Measurements from ENCODE around the gene DENND1B.
"Not testable (repeated sequence)": the region's sequence is repeated elsewhere in the genome, so short reads cannot be mapped to it uniquely, and the experiment has no call there.

Gene DENND1B

GRCh38 chr1:197620714-197621163, 154.5 kb downstream of the DENND1B start:
- no peak for DNase-seq

- peak; percentile 81 for DNase-seq
Observed at GRCh38 chr1:197619008-197619640, 156.2 kb downstream of the DENND1B start.

GRCh38 chr1:197618061-197618460, 157.2 kb downstream of the DENND1B start:
- peak; percentile 53 for DNase-seq

- DNase-seq: no peak
Observed at GRCh38 chr1:197615693-197616011, 159.6 kb downstream of the DENND1B start.

- DNase-seq: peak; percentile 22
Observed at GRCh38 chr1:197614916-197615692, 160.2 kb downstream of the DENND1B start.

- DNase-seq: no peak
Observed at GRCh38 chr1:197606168-197606845, 169.0 kb downstream of the DENND1B start.

- DNase-seq: no peak
Observed at GRCh38 chr1:197604302-197604701, 171.0 kb downstream of the DENND1B start.

- DNase-seq: no peak
Observed at GRCh38 chr1:197600751-197601150, 174.5 kb downstream of the DENND1B start.

- DNase-seq: no peak
Observed at GRCh38 chr1:197599789-197600188, 175.5 kb downstream of the DENND1B start.

- DNase-seq: no peak
Observed at GRCh38 chr1:197598935-197599334, 176.3 kb downstream of the DENND1B start.

- no peak for DNase-seq
Observed at GRCh38 chr1:197595304-197595904, 179.9 kb downstream of the DENND1B start.

GRCh38 chr1:197590687-197591086, 184.6 kb downstream of the DENND1B start:
- DNase-seq: no peak

GRCh38 chr1:197585809-197586208, 189.5 kb downstream of the DENND1B start:
- no peak for DNase-seq

- no peak for DNase-seq
Observed at GRCh38 chr1:197577580-197577979, 197.7 kb downstream of the DENND1B start.

GRCh38 chr1:197575531-197575930, 199.7 kb downstream of the DENND1B start:
- not testable (repeated sequence) for DNase-seq

GRCh38 chr1:197572169-197572568, 203.1 kb downstream of the DENND1B start:
- no peak for DNase-seq

GRCh38 chr1:197567442-197567841, 207.8 kb downstream of the DENND1B start:
- DNase-seq: no peak

GRCh38 chr1:197561041-197561440, 214.2 kb downstream of the DENND1B start:
- no peak for DNase-seq

- DNase-seq: no peak
Observed at GRCh38 chr1:197559655-197560054, 215.6 kb downstream of the DENND1B start.

- DNase-seq: no peak
Observed at GRCh38 chr1:197559244-197559643, 216.0 kb downstream of the DENND1B start.

GRCh38 chr1:197557302-197557701, 218.0 kb downstream of the DENND1B start:
- DNase-seq: no peak

GRCh38 chr1:197553281-197553680, 222.0 kb downstream of the DENND1B start:
- no peak for DNase-seq

GRCh38 chr1:197546989-197547388, 228.3 kb downstream of the DENND1B start:
- no peak for DNase-seq

- DNase-seq: no peak
Observed at GRCh38 chr1:197544553-197544952, 230.7 kb downstream of the DENND1B start.

All from NCI-H1694 (cell line).